Measurements from ENCODE around the gene ITGB5.

- TF ChIP-seq CTCF (IDR thresholded peaks at IDR 0.05) (no peak), NFYB (CRISPR knock-in tag; conservative IDR thresholded peaks at IDR 0.05; ENCODE audit: low read depth) (no peak), ZNF121 (CRISPR knock-in tag; IDR thresholded peaks at IDR 0.05) (no peak), ZNF138 (CRISPR knock-in tag; conservative IDR thresholded peaks at IDR 0.05) (no peak), USF1 (CRISPR knock-in tag; IDR thresholded peaks at IDR 0.05) (no peak)
Measured at GRCh38 chr3:124767264-124767663, 119.9 kb downstream of the ITGB5 start.

Data from WTC11 (cell line).